CD14-positive monocyte (primary cell): ENCODE results near the gene TAOK1. TPM values are rescaled to one million over a fixed set of nuclear protein-coding genes. Genes with fewer than 3 reads are reported as not detected.

ENCODE experiments used
- DNase-seq, 3 donors: peaks; one replicate each; pipeline ENCODE4 v3.0.0-alpha.2; 2011 to 2022
- H2AFZ ChIP-seq: 2 replicates; pipeline ENCODE4 v1.6.0; 2012; ENCODE audit warnings: mild to moderate bottlenecking, low read depth, low read length, inconsistent platforms; ENCODE audit not compliant: insufficient read depth, poor library complexity, severe bottlenecking
- H3K27ac ChIP-seq, 2 donors: 1 replicate in 1 of 2; 2 replicates in 1 of 2; pipeline ENCODE4 v1.5.1; 2012 to 2013; ENCODE audit warnings: low read length in 2 of 2, control low read depth in 1 of 2, inconsistent platforms in 1 of 2, low read depth in 1 of 2, mild to moderate bottlenecking in 1 of 2
- H3K27me3 ChIP-seq, 2 donors: one replicate each; pipeline versions ENCODE4 v1.6.0 to v1.6.1; 2011 to 2013; ENCODE audit warnings: low read length in 2 of 2; ENCODE audit not compliant: control insufficient read depth in 2 of 2, insufficient read depth in 2 of 2
- H3K36me3 ChIP-seq, 2 donors: replicated peaks in 1 of 2; 1 replicate in 1 of 2; 2 replicates in 1 of 2; pipeline versions ENCODE4 v1.5.1 to v1.6.1; 2012 to 2013; ENCODE audit warnings: low read length in 2 of 2, control low read depth in 1 of 2, inconsistent platforms in 1 of 2, mild to moderate bottlenecking in 1 of 2; ENCODE audit not compliant: insufficient read depth in 2 of 2, control insufficient read depth in 1 of 2
- H3K4me1 ChIP-seq, 2 donors: 1 replicate in 1 of 2; 2 replicates in 1 of 2; pipeline versions ENCODE4 v1.5.1 to v1.6.1; 2012 to 2013; ENCODE audit warnings: low read length in 2 of 2, control low read depth in 1 of 2, inconsistent platforms in 1 of 2, mild to moderate bottlenecking in 1 of 2, moderate library complexity in 1 of 2; ENCODE audit not compliant: insufficient read depth in 2 of 2, control insufficient read depth in 1 of 2
- H3K4me2 ChIP-seq: replicated peaks from 2 replicates; pipeline ENCODE3; 2012; ENCODE audit warnings: low read length, moderate library complexity, mild to moderate bottlenecking; ENCODE audit not compliant: poor library complexity, severe bottlenecking; ENCODE audit errors: extremely low read depth
- H3K4me3 ChIP-seq, 3 experiments: fragments of 200-600 bp in 1 of 3; sonication (generic) in 1 of 3; replicated peaks in 1 of 3; 1 replicate in 2 of 3; 2 replicates in 1 of 3; pipeline ENCODE4 v1.5.1; 2011 to 2013; ENCODE audit warnings: low read length in 3 of 3, mild to moderate bottlenecking in 3 of 3, control low read depth in 2 of 3, low read depth in 2 of 3, inconsistent platforms in 1 of 3, moderate library complexity in 1 of 3
- H3K79me2 ChIP-seq: 2 replicates; pipeline ENCODE4 v1.6.0; 2012; ENCODE audit warnings: mild to moderate bottlenecking, control low read depth, inconsistent platforms, low read length, moderate library complexity; ENCODE audit not compliant: insufficient read depth
- H3K9ac ChIP-seq: 2 replicates; pipeline ENCODE4 v1.6.0; 2017; ENCODE audit warnings: low read length, mild to moderate bottlenecking; ENCODE audit not compliant: insufficient read depth, poor library complexity, severe bottlenecking
- H3K9me3 ChIP-seq, 2 donors: replicated peaks in 1 of 2; 1 replicate in 1 of 2; 2 replicates in 1 of 2; pipeline versions ENCODE4 v1.5.1 to v1.6.1; 2012 to 2013; ENCODE audit warnings: low read length in 2 of 2, control low read depth in 1 of 2; ENCODE audit not compliant: control insufficient read depth in 1 of 2, insufficient read depth in 1 of 2
- H4K20me1 ChIP-seq: 2 replicates; pipeline ENCODE4 v1.6.0; 2012; ENCODE audit warnings: mild to moderate bottlenecking, low read length, control low read depth, moderate library complexity; ENCODE audit not compliant: insufficient read depth
- H3K27ac Mint-ChIP-seq, 7 donors: one replicate each; pipeline ENCODE4 v1.8.0; 2020; ENCODE audit warnings: mild to moderate bottlenecking in 7 of 7, mixed read lengths in 7 of 7, moderate library complexity in 6 of 7, inconsistent platforms in 2 of 7
- H3K27me3 Mint-ChIP-seq, 3 donors: one replicate each; pipeline ENCODE4 v1.8.0; 2021 to 2022; ENCODE audit warnings: low read depth in 3 of 3, mild to moderate bottlenecking in 3 of 3, mixed read lengths in 3 of 3, moderate library complexity in 3 of 3, inconsistent platforms in 1 of 3
- H3K36me3 Mint-ChIP-seq, 2 donors: one replicate each; pipeline ENCODE4 v1.8.0; 2020; ENCODE audit warnings: mixed read lengths in 2 of 2, inconsistent platforms in 1 of 2, mild to moderate bottlenecking in 1 of 2
- H3K4me1 Mint-ChIP-seq: one replicate; pipeline ENCODE4 v1.8.0; 2020; ENCODE audit warnings: mild to moderate bottlenecking, mixed read lengths
- H3K4me3 Mint-ChIP-seq, 2 donors: one replicate each; pipeline ENCODE4 v1.8.0; 2020; ENCODE audit warnings: mild to moderate bottlenecking in 2 of 2, mixed read lengths in 2 of 2, moderate library complexity in 1 of 2
- H3K9me3 Mint-ChIP-seq, 7 donors: one replicate each; pipeline ENCODE4 v1.8.0; 2020 to 2022; ENCODE audit warnings: mixed read lengths in 7 of 7, mild to moderate bottlenecking in 6 of 7, moderate library complexity in 6 of 7, inconsistent platforms in 2 of 7
- CTCF ChIP-seq: fragments of 200-600 bp; IDR thresholded peaks from one replicate; pipeline ENCODE4 v1.8.0; 2022; ENCODE audit warnings: antibody characterized with exemption, mild to moderate bottlenecking
- WGBS: methylation state at CpG from one replicate; pipeline ENCODE4 v1.1.5; 2013; ENCODE audit warnings: missing lambda C conversion rate; ENCODE audit not compliant: insufficient coverage; 5-methylcytosine and 5-hydroxymethylcytosine counted together
- intact Hi-C, 2 donors: fragments of 100-400 bp; cut with micrococcal nuclease; formaldehyde crosslinking; loops; one replicate each; pipeline versions ENCODE4 v1.15.0 to v1.15.1; 2023
- polyA plus RNA-seq, 3 donors: library from polyadenylated mRNA; depleted of rRNA in 1 of 3; unstranded in 2 of 3; stranded (reverse) in 1 of 3; fragments of 300-500 nt in 2 of 3; fragments of >200 nt in 1 of 3; fragmentation: Illumina TruSeq in 2 of 3; gene quantifications; 1 replicate in 2 of 3; 2 replicates in 1 of 3; pipeline ENCODE4 v1.2.3, GENCODE V29; 2012 to 2021

TAOK1 gene
- polyA plus RNA-seq, 3 donors, result 2.4 to 13.9 (median 4.8) TPM

- intact Hi-C loops, result no loop called here
- H3K36me3 Mint-ChIP-seq, result no peaks in the 10 kb centered on the region
- WGBS, result 2% methylated on average over 52 of the region's 64 CpGs
- peak overlapping the region; percentile 15 for H3K9ac ChIP-seq
- no peak overlapping the region for H3K27ac ChIP-seq
- DNase-seq, result no peak
- no peak overlapping the region for H3K27ac Mint-ChIP-seq
- no peaks in the 10 kb centered on the region for H3K36me3 ChIP-seq
- no peaks in the 10 kb centered on the region for H3K9me3 ChIP-seq
- TF ChIP-seq CTCF, result no peak
- H2AFZ ChIP-seq, result peak overlapping the region; percentile 68
- H3K27me3 ChIP-seq, result peaks cover 2 to 29% of the 10 kb centered on the region in 2 donors
- H3K4me3 Mint-ChIP-seq, result peak overlapping the region; percentile 70 to 87
- H3K79me2 ChIP-seq, result peaks cover 2% of the 10 kb centered on the region
- H3K4me3 ChIP-seq, result peak overlapping the region in 2 of 3 experiments; percentile 0 to 75
- H4K20me1 ChIP-seq, result peaks cover 5% of the 10 kb centered on the region
- H3K4me1 ChIP-seq, result peaks cover 40 to 44% of the 10 kb centered on the region in 2 donors
- peaks cover 40% of the 10 kb centered on the region for H3K4me1 Mint-ChIP-seq
- H3K4me2 ChIP-seq, result peak overlapping the region; percentile 85
- H3K9me3 Mint-ChIP-seq, result peaks cover 0 to 3% (median 0%) of the 10 kb centered on the region in 7 donors
- peaks cover 24 to 46% (median 35%) of the 10 kb centered on the region in 3 donors for H3K27me3 Mint-ChIP-seq
These were observed 203.7 kb downstream of the TAOK1 start for GRCh38 chr17:29593591-29594518.

- no peak overlapping the region for H3K27ac Mint-ChIP-seq
- peak overlapping the region in 1 of 3 experiments; percentile 75 for H3K4me3 ChIP-seq
- DNase-seq, result no peak
- H3K9me3 Mint-ChIP-seq, result peaks cover 0 to 3% (median 0%) of the 10 kb centered on the region in 7 donors
- peaks cover 40 to 43% of the 10 kb centered on the region in 2 donors for H3K4me1 ChIP-seq
- no peak for TF ChIP-seq CTCF
- no peaks in the 10 kb centered on the region for H3K9me3 ChIP-seq
- H3K27me3 ChIP-seq, result peaks cover 2 to 29% of the 10 kb centered on the region in 2 donors
- H3K4me2 ChIP-seq, result peak overlapping the region; percentile 85
- H3K79me2 ChIP-seq, result no peaks in the 10 kb centered on the region
- H3K27ac ChIP-seq, result no peak overlapping the region
- peaks cover 31 to 48% (median 35%) of the 10 kb centered on the region in 3 donors for H3K27me3 Mint-ChIP-seq
- no peak overlapping the region for H3K9ac ChIP-seq
- H4K20me1 ChIP-seq, result peaks cover 5% of the 10 kb centered on the region
- peaks cover 40% of the 10 kb centered on the region for H3K4me1 Mint-ChIP-seq
- intact Hi-C loops, result no loop called here
- H2AFZ ChIP-seq, result no peak overlapping the region
- peak overlapping the region; percentile 66 to 87 for H3K4me3 Mint-ChIP-seq
- H3K36me3 ChIP-seq, result no peaks in the 10 kb centered on the region
- H3K36me3 Mint-ChIP-seq, result no peaks in the 10 kb centered on the region
- 86% methylated on average over 10 of the region's 11 CpGs for WGBS
These were observed 204.4 kb downstream of the TAOK1 start for GRCh38 chr17:29594519-29595090.
